Peyer's patch (tissue), 4 donors: ENCODE data around the gene TRAK1. TPM values are rescaled to one million over a fixed set of nuclear protein-coding genes. Genes with fewer than 3 reads are reported as not detected.
A peak's percentile ranks its signal among the peaks of the same experiment; 100 is the strongest.

ENCODE experiments used
- DNase-seq, 3 donors: peaks; one replicate each; pipeline ENCODE4 v3.0.0-alpha.2; 2017 to 2019
- H3K27ac ChIP-seq, 4 donors: fragments of 200-600 bp; sonication (generic); one replicate each; pipeline ENCODE4 v1.5.1; 2016 to 2019
- H3K27me3 ChIP-seq, 2 donors: fragments of 200-600 bp; sonication (generic); one replicate each; pipeline ENCODE4 v1.5.1; 2019
- H3K36me3 ChIP-seq, 3 donors: fragments of 200-600 bp; sonication (generic); one replicate each; pipeline ENCODE4 v1.5.1; 2016 to 2019
- H3K4me1 ChIP-seq, 4 donors: fragments of 200-600 bp; sonication (generic); one replicate each; pipeline ENCODE4 v1.5.1; 2016 to 2019
- H3K4me3 ChIP-seq, 4 donors: fragments of 200-600 bp; sonication (generic); 1 replicate in 3 of 4; 2 replicates in 1 of 4; pipeline ENCODE4 v1.5.1; 2016 to 2019; ENCODE audit warnings: mild to moderate bottlenecking in 1 of 4
- H3K9me3 ChIP-seq, 4 donors: fragments of 200-600 bp; sonication (generic); one replicate each; pipeline ENCODE4 v1.5.1; 2016 to 2019; ENCODE audit warnings: mild to moderate bottlenecking in 1 of 4
- POLR2A ChIP-seq, 2 donors: fragments of 450-650 bp; IDR thresholded peaks; one replicate each; pipeline ENCODE4 v1.5.1; 2017; ENCODE audit warnings: antibody characterized with exemption in 2 of 2, mild to moderate bottlenecking in 2 of 2, moderate library complexity in 2 of 2
- total RNA-seq, 4 donors: library from RNA; depleted of rRNA; stranded (reverse); fragments of >200 nt; gene quantifications; one replicate each; pipeline ENCODE4 v1.1.0, GENCODE V29; 2016
- TF ChIP-seq, protein P1 (sequence below), 6 experiments: fragments of 450-650 bp in 4 of 6; fragments of 200-600 bp in 2 of 6; sonication (generic) in 1 of 6; IDR thresholded peaks; one replicate each; pipeline ENCODE4 v1.5.1; 2017 to 2019; ENCODE audit warnings: antibody characterized with exemption in 6 of 6, mild to moderate bottlenecking in 3 of 6, moderate library complexity in 1 of 6

TRAK1 gene
- total RNA-seq, 4 donors from 2014 or later = 96.2 to 283 (median 125) TPM

- no peak for DNase-seq
- H3K4me1 ChIP-seq = peaks cover 8 to 40% (median 16%) of the 10 kb centered on the region in 4 donors
- no peaks in the 10 kb centered on the region for H3K36me3 ChIP-seq
- no peaks in the 10 kb centered on the region for H3K9me3 ChIP-seq
- H3K27me3 ChIP-seq = no peaks in the 10 kb centered on the region
- no peak overlapping the region for H3K4me3 ChIP-seq
- TF ChIP-seq POLR2A (IDR thresholded peaks at IDR 0.05) = no peak
- TF ChIP-seq, protein P1, sequence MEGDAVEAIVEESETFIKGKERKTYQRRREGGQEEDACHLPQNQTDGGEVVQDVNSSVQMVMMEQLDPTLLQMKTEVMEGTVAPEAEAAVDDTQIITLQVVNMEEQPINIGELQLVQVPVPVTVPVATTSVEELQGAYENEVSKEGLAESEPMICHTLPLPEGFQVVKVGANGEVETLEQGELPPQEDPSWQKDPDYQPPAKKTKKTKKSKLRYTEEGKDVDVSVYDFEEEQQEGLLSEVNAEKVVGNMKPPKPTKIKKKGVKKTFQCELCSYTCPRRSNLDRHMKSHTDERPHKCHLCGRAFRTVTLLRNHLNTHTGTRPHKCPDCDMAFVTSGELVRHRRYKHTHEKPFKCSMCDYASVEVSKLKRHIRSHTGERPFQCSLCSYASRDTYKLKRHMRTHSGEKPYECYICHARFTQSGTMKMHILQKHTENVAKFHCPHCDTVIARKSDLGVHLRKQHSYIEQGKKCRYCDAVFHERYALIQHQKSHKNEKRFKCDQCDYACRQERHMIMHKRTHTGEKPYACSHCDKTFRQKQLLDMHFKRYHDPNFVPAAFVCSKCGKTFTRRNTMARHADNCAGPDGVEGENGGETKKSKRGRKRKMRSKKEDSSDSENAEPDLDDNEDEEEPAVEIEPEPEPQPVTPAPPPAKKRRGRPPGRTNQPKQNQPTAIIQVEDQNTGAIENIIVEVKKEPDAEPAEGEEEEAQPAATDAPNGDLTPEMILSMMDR (IDR thresholded peaks at IDR 0.05) = no peak
- peak overlapping the region; percentile 21 to 81 (median 64) for H3K27ac ChIP-seq
These were observed 11.3 kb upstream of the TRAK1 start for GRCh38 chr3:42079701-42080452.

DNA sequence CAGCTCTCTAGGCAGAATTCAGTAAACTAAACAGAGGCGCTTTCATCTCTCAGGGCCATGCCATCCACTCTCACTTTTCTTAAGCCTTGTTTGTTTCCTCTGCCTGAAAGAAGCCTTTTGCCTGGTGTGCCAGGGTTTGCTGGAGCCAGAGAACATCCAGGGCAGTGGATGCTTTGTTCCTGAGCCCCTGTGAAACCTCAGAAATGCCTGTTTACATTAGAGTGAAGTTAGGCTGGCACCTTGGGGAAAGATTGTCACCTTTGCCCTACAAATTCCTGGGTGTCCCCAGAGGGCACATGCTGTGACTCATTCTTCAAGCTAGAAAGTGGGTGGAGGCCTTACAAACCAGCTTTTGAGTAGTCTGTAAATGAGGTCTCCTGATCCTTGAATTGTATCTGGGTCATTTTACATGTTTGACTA lies 10.7 kb upstream of the TRAK1 start:
- no peak for TF ChIP-seq POLR2A (IDR thresholded peaks at IDR 0.05)
- TF ChIP-seq, protein P1 (IDR thresholded peaks at IDR 0.05) = no peak
- no peak overlapping the region for H3K4me3 ChIP-seq
- H3K27ac ChIP-seq = peak overlapping the region; percentile 21 to 81 (median 64)
- no peaks in the 10 kb centered on the region for H3K9me3 ChIP-seq
- no peaks in the 10 kb centered on the region for H3K36me3 ChIP-seq
- peaks cover 8 to 40% (median 16%) of the 10 kb centered on the region in 4 donors for H3K4me1 ChIP-seq
- DNase-seq = peak in 2 of 3 donors; percentile 54 to 68
- H3K27me3 ChIP-seq = no peaks in the 10 kb centered on the region

DNA sequence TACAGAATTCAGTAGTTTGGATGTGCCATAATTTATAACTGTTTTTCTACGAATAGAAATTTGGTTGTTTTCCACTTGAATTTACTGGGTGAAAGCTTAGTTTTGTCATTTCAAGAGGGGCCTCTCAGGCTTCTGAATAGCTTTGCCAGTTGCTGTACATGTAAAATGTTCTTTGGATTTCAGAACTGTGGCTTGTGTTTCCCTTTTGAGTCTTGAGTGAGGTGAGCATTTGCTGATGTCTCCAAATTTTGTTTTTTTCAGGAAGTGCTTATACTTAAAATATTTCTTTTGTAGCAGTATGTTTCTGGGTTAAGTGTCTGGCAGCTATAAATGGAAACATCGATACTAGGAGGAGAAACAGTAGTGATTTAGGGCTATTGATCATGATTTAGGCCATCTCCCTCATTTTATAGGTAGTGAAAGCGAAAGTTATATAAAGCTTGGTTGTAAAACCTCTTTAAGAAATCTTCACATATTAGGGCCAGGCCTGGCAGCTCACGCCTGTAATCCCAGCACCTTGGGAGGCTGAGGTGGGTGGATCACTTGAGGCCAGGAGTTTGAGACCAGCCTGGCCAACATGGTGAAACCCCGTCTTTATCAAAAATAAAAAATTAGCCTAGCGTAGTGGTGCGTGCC lies 9.2 kb upstream of the TRAK1 start:
- Histone ChIP-seq H3K9me3 (no peaks in the 10 kb centered on the region), H3K27ac (peak overlapping the region; percentile 21 to 81 (median 64)), H3K4me3 (no peak overlapping the region), H3K27me3 (no peaks in the 10 kb centered on the region), H3K4me1 (peaks cover 8 to 40% (median 16%) of the 10 kb centered on the region in 4 donors), H3K36me3 (peaks cover 0 to under 1% (median 0%) of the 10 kb centered on the region in 3 donors)
- no peak for DNase-seq
- TF ChIP-seq, protein P1 (IDR thresholded peaks at IDR 0.05) = no peak
- no peak for TF ChIP-seq POLR2A (IDR thresholded peaks at IDR 0.05)

DNA sequence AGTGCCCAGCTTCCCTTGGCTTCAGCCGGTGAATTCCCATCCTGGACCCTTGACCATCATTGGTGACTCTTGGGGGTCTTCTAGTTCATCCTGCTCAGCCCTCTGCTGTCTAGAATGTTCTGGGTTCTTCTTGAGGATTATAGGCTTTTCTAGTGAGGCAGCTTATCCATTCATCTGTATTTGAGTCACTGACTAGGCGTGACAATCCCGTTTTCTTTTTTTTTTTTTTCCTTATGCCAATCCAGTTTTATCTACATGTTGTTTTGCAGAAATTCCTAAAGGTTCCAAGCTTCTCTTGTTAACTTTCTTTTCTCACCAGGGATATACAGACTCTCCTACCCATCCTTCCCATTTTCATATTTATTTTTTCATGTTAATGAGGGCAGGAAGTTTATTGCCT lies 6.6 kb upstream of the TRAK1 start:
- H3K4me3 ChIP-seq = no peak overlapping the region
- no peak overlapping the region for H3K27ac ChIP-seq
- no peak for TF ChIP-seq POLR2A (IDR thresholded peaks at IDR 0.05)
- TF ChIP-seq, protein P1 (IDR thresholded peaks at IDR 0.05) = no peak
- no peak for DNase-seq
- peaks cover 0 to 18% (median 0%) of the 10 kb centered on the region in 3 donors for H3K36me3 ChIP-seq
- H3K9me3 ChIP-seq = no peaks in the 10 kb centered on the region
- H3K27me3 ChIP-seq = no peaks in the 10 kb centered on the region
- peaks cover 8 to 33% (median 16%) of the 10 kb centered on the region in 4 donors for H3K4me1 ChIP-seq

GRCh38 chr3:42085641-42086376 lies 5.3 kb upstream of the TRAK1 start:
- peaks cover 0 to 21% (median 11%) of the 10 kb centered on the region in 4 donors for H3K4me1 ChIP-seq
- no peak for TF ChIP-seq POLR2A (IDR thresholded peaks at IDR 0.05)
- TF ChIP-seq, protein P1 (IDR thresholded peaks at IDR 0.05) = no peak

More at GRCh38 chr3:42085641-42086376, 5.3 kb upstream of the TRAK1 start:
- H3K4me3 ChIP-seq = no peak overlapping the region
- no peak overlapping the region for H3K27ac ChIP-seq
- peaks cover 0 to 18% (median 0%) of the 10 kb centered on the region in 3 donors for H3K36me3 ChIP-seq
- no peak for DNase-seq
- no peaks in the 10 kb centered on the region for H3K27me3 ChIP-seq
- no peaks in the 10 kb centered on the region for H3K9me3 ChIP-seq
